Heart left ventricle (tissue), 16 donors: ENCODE data around the gene DUOXA1. TPM values are rescaled to one million over a fixed set of nuclear protein-coding genes. Genes with fewer than 3 reads are reported as not detected.

Experiments
- ATAC-seq, 4 donors: fragments of 200-7000 bp; cut with Tn5 transposase; one replicate each; pipeline ENCODE4 v1.9.1; 2020 to 2022; ENCODE audit warnings: moderate library complexity in 4 of 4, mild to moderate bottlenecking in 3 of 4, moderate number of reproducible peaks in 1 of 4
- DNase-seq, 5 donors: peaks; one replicate each; pipeline ENCODE4 v3.0.0-alpha.2; 2020
- H3K27ac ChIP-seq, 12 donors: fragments of 200-600 bp; sonication (generic) in 4 of 12; one replicate each; pipeline versions ENCODE4 v1.5.0 to v1.8.0; 2016 to 2022; ENCODE audit warnings: mild to moderate bottlenecking in 2 of 12
- H3K27me3 ChIP-seq, 9 donors: fragments of 200-600 bp; sonication (generic) in 2 of 9; one replicate each; pipeline versions ENCODE4 v1.5.1 to v1.8.0; 2016 to 2022; ENCODE audit warnings: mild to moderate bottlenecking in 3 of 9
- H3K36me3 ChIP-seq, 9 donors: fragments of 200-600 bp; sonication (generic) in 2 of 9; one replicate each; pipeline versions ENCODE4 v1.5.0 to v1.8.0; 2018 to 2022; ENCODE audit warnings: mild to moderate bottlenecking in 2 of 9
- H3K4me1 ChIP-seq, 12 donors: fragments of 200-600 bp; sonication (generic) in 4 of 12; one replicate each; pipeline versions ENCODE4 v1.5.0 to v1.8.0; 2016 to 2022; ENCODE audit warnings: mild to moderate bottlenecking in 3 of 12
- H3K4me3 ChIP-seq, 12 donors: fragments of 200-600 bp; sonication (generic) in 4 of 12; one replicate each; pipeline versions ENCODE4 v1.5.0 to v1.8.0; 2017 to 2022; ENCODE audit warnings: mild to moderate bottlenecking in 9 of 12, moderate library complexity in 4 of 12
- H3K9me3 ChIP-seq, 12 donors: fragments of 200-600 bp; sonication (generic) in 4 of 12; one replicate each; pipeline versions ENCODE4 v1.5.0 to v1.8.0; 2016 to 2022; ENCODE audit warnings: mild to moderate bottlenecking in 1 of 12
- POLR2A ChIP-seq, 2 donors: fragments of 450-650 bp; IDR thresholded peaks; one replicate each; pipeline ENCODE4 v1.6.1; 2017; ENCODE audit warnings: antibody characterized with exemption in 2 of 2, mild to moderate bottlenecking in 2 of 2, moderate library complexity in 2 of 2
- WGBS, 4 donors: extraction: QIAGEN DNeasy Blood & Tissue Kit in 2 of 4; methylation state at CpG; one replicate each; pipeline versions ENCODE4 v1.1.5 to v1.1.7; 2013 to 2018; 5-methylcytosine and 5-hydroxymethylcytosine counted together
- intact Hi-C, 10 donors: fragments of 100-400 bp; cut with DNase I; formaldehyde crosslinking; loops; one replicate each; pipeline versions ENCODE4 v1.11.1 to v1.14.2; 2022
- polyA plus RNA-seq, 2 donors: library from polyadenylated mRNA; stranded (reverse); fragments of 200-250 nt; gene quantifications; one replicate each; pipeline ENCODE4 v1.2.3, GENCODE V29; 2013
- total RNA-seq, 9 donors: library from RNA; depleted of rRNA in 2 of 9; stranded (reverse); fragments of >200 nt in 2 of 9; fragmentation: NEBNext Ultra II Directional in 3 of 9; extraction: Animal tissue kit (Norgen Biotek cat#: 25700) in 3 of 9; gene quantifications; one replicate each; pipeline versions ENCODE4 v1.1.0 to v1.2.4, GENCODE V29; 2016 to 2023
- TF ChIP-seq, protein P1 (sequence below), 12 donors: fragments of 200-600 bp; sonication (generic) in 4 of 12; IDR thresholded peaks; one replicate each; pipeline versions ENCODE4 v1.5.0 to v1.8.0; 2018 to 2022; ENCODE audit warnings: antibody characterized with exemption in 12 of 12, mild to moderate bottlenecking in 5 of 12
- donor health status: ischemic (EF 13 %, LVEDD 7.1; RV severe dilation, severe dysfunction).
- donor health status: healthy with polysubstance abuse.
- donor health status: DM: no; HTN: yes; CAD: no.
- donor health status: DM: no; HTN: no; CAD: no.
- donor health status: ischemic (EF 25% LVEDD 6.9; RV normal size, moderate dysfunction).
- donor health status: ischemic (EF 25% LVEDD 5.7; RV mildly dilated, moderate dysfunction).
- donor health status: healthy.
- donor health status: DM: yes; HTN: yes; CAD: no.
- donor health status: ischemic (EF 35%, LVEDD 5.7; RV mildly dilated, moderate dysfunction).
- donor health status: nonischemic (EF 11% LVEDD 7.7; RV severe dilation, severe dysfunction).
- donor health status: DM: yes; HTN: yes; CAD: no.
- donor health status: PGD.
- donor health status: ischemic (EF 29% LVEDD 5.4; RV normal size, mild dysfunction).
- donor health status: nonischemic (EF 23%, LVEDD 6.1; RV moderate dilation, normal function).

Gene DUOXA1
- total and polyA plus RNA-seq, 11 donors: 0.11 to 1.3 (median 0.31) TPM; not detected in 3

DNA sequence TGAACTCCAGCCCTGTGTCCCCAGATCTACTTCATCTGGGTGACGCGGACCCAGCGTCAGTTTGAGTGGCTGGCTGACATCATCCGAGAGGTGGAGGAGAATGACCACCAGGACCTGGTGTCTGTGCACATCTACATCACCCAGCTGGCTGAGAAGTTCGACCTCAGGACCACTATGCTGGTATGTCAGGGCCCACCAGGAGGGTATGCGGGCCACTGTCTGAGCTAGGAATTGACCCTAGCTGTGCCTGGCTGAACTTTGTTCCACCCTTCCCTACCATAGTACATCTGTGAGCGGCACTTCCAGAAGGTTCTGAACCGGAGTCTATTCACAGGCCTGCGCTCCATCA, 33.8 kb upstream of the DUOXA1 start:
- WGBS, 4 donors: 78 to 87% (median 83%) methylated on average over 9 of the region's 9 CpGs
- peaks cover 0 to 30% (median 14%) of the 10 kb centered on the region in 12 donors for H3K4me1 ChIP-seq
- no peaks in the 10 kb centered on the region for H3K36me3 ChIP-seq
- H3K27ac ChIP-seq: no peak overlapping the region
- no peaks in the 10 kb centered on the region for H3K27me3 ChIP-seq
- ATAC-seq (no peak), DNase-seq (no peak)
- TF ChIP-seq, protein P1, sequence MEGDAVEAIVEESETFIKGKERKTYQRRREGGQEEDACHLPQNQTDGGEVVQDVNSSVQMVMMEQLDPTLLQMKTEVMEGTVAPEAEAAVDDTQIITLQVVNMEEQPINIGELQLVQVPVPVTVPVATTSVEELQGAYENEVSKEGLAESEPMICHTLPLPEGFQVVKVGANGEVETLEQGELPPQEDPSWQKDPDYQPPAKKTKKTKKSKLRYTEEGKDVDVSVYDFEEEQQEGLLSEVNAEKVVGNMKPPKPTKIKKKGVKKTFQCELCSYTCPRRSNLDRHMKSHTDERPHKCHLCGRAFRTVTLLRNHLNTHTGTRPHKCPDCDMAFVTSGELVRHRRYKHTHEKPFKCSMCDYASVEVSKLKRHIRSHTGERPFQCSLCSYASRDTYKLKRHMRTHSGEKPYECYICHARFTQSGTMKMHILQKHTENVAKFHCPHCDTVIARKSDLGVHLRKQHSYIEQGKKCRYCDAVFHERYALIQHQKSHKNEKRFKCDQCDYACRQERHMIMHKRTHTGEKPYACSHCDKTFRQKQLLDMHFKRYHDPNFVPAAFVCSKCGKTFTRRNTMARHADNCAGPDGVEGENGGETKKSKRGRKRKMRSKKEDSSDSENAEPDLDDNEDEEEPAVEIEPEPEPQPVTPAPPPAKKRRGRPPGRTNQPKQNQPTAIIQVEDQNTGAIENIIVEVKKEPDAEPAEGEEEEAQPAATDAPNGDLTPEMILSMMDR (IDR thresholded peaks at IDR 0.05): no peak
- no peak for TF ChIP-seq POLR2A (IDR thresholded peaks at IDR 0.05)
- H3K4me3 ChIP-seq: no peak overlapping the region
- no peaks in the 10 kb centered on the region for H3K9me3 ChIP-seq
- intact Hi-C loops: loop anchor here in 6 of 10 donors (1.0 to 10.0 kb wide), 9 partner anchors 115 to 451 kb away; a partner anchor contains a TSS

GRCh38 chr15:45162771-45163507, 33.3 kb upstream of the DUOXA1 start:
- Histone ChIP-seq H3K36me3 (no peaks in the 10 kb centered on the region), H3K4me3 (no peak overlapping the region), H3K9me3 (no peaks in the 10 kb centered on the region), H3K27me3 (no peaks in the 10 kb centered on the region), H3K4me1 (peaks cover 0 to 29% (median 14%) of the 10 kb centered on the region in 12 donors), H3K27ac (no peak overlapping the region)
- 6 to 13% (median 8%) methylated on average over 6 to 7 of the region's 7 CpGs for WGBS, 4 donors
- peak; percentile 53 to 78 (median 69) for ATAC-seq
- peak; percentile 77 to 82 (median 80) for DNase-seq
- intact Hi-C loops: loop anchor here in 6 of 10 donors (1.0 to 10.0 kb wide), 9 partner anchors 116 to 452 kb away; a partner anchor contains a TSS
- TF ChIP-seq, protein P1 (IDR thresholded peaks at IDR 0.05): peak; percentile 74 to 88 (median 82)
- no peak for TF ChIP-seq POLR2A (IDR thresholded peaks at IDR 0.05)

DNA sequence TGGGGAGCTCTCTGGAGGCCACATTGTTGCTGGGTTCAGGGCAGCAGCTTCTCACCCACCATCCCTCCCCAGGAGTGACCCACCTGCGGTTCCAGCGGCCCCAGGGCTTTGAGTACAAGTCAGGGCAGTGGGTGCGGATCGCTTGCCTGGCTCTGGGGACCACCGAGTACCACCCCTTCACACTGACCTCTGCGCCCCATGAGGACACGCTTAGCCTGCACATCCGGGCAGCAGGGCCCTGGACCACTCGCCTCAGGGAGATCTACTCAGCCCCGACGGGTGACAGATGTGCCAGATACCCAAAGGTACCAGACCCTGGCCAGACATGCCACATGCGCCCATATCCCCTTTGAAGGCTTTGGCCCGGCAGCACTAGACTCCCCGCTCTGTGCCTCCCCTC, 32.0 kb upstream of the DUOXA1 start:
- H3K9me3 ChIP-seq: no peaks in the 10 kb centered on the region
- H3K27me3 ChIP-seq: no peaks in the 10 kb centered on the region
- DNase-seq (no peak), ATAC-seq (no peak)
- TF ChIP-seq POLR2A (IDR thresholded peaks at IDR 0.05): no peak
- TF ChIP-seq, protein P1 (IDR thresholded peaks at IDR 0.05): no peak
- H3K4me1 ChIP-seq: peaks cover 0 to 23% (median 11%) of the 10 kb centered on the region in 12 donors
- 85 to 93% (median 90%) methylated on average over 9 to 14 of the region's 14 CpGs for WGBS, 4 donors
- H3K4me3 ChIP-seq: no peak overlapping the region
- H3K27ac ChIP-seq: no peak overlapping the region
- no peaks in the 10 kb centered on the region for H3K36me3 ChIP-seq
- intact Hi-C loops: loop anchor here in 6 of 10 donors (2.0 to 10.0 kb wide), 7 partner anchors 117 to 453 kb away; a partner anchor contains a TSS

GRCh38 chr15:45157974-45158373, 28.3 kb upstream of the DUOXA1 start:
- TF ChIP-seq POLR2A (IDR thresholded peaks at IDR 0.05): no peak
- TF ChIP-seq, protein P1 (IDR thresholded peaks at IDR 0.05): no peak
- ATAC-seq: peak in 2 of 4 donors; percentile 10 to 21
- H3K9me3 ChIP-seq: no peaks in the 10 kb centered on the region
- no peaks in the 10 kb centered on the region for H3K36me3 ChIP-seq
- H3K27ac ChIP-seq: no peak overlapping the region
- WGBS, 4 donors: 67 to 80% (median 76%) methylated on average over 1 of the region's 1 CpG
- no peak for DNase-seq
- no peaks in the 10 kb centered on the region for H3K27me3 ChIP-seq
- peaks cover 0 to 6% (median 4%) of the 10 kb centered on the region in 12 donors for H3K4me1 ChIP-seq
- intact Hi-C loops: loop anchor here in 1 of 10 donors (5.0 kb wide), 1 partner anchor 109 kb away; no protein-coding TSS in a partner anchor
- no peak overlapping the region for H3K4me3 ChIP-seq
